ENCODE results near the gene HSPH1. TPM values are rescaled to one million over a fixed set of nuclear protein-coding genes. Genes with fewer than 3 reads are reported as not detected.
"Not testable (repeated sequence)": the region's sequence is repeated elsewhere in the genome, so short reads cannot be mapped to it uniquely, and the experiment has no call there.

HSPH1 gene
- total RNA-seq, 1 donor from 2014 or later = 112 TPM

- Mint-ChIP-seq H3K4me3 (no peak overlapping the region), H3K9me3 (peaks cover 4% of the 10 kb centered on the region), H3K4me1 (peaks cover 3% of the 10 kb centered on the region), H3K27me3 (peaks cover 3% of the 10 kb centered on the region), H3K27ac (no peak overlapping the region), H3K36me3 (ENCODE audit: low read depth) (no peaks in the 10 kb centered on the region)
- CTCF ChIA-PET = no interaction called here
- no peak for TF ChIP-seq CTCF (IDR thresholded peaks at IDR 0.05)
- intact Hi-C loops (cut with micrococcal nuclease) = no loop called here
- ATAC-seq (ENCODE audit: low read depth) (no peak), DNase-seq (no peak)
- POLR2A ChIA-PET = no interaction called here
These were observed 18.1 kb upstream of the HSPH1 start for GRCh38 chr13:31179754-31180153.

GRCh38 chr13:31179241-31179640 lies 17.5 kb upstream of the HSPH1 start:
- Mint-ChIP-seq H3K36me3 (ENCODE audit: low read depth) (no peaks in the 10 kb centered on the region), H3K27ac (no peak overlapping the region), H3K4me3 (no peak overlapping the region), H3K27me3 (peaks cover 3% of the 10 kb centered on the region), H3K9me3 (peaks cover 4% of the 10 kb centered on the region), H3K4me1 (peaks cover 3% of the 10 kb centered on the region)
- no peak for TF ChIP-seq CTCF (IDR thresholded peaks at IDR 0.05)
- DNase-seq (no peak), ATAC-seq (ENCODE audit: low read depth) (no peak)
- intact Hi-C loops (cut with micrococcal nuclease) = no loop called here
- POLR2A ChIA-PET = no interaction called here
- CTCF ChIA-PET = no interaction called here

- not testable (repeated sequence) for H3K27ac Mint-ChIP-seq
These were observed 16.2 kb upstream of the HSPH1 start for GRCh38 chr13:31177813-31178495.

GRCh38 chr13:31175847-31176532 lies 14.3 kb upstream of the HSPH1 start:
- ATAC-seq (ENCODE audit: low read depth) = no peak
- Mint-ChIP-seq H3K9me3 (peaks cover 4% of the 10 kb centered on the region), H3K27me3 (peaks cover 16% of the 10 kb centered on the region), H3K4me1 (peaks cover 3% of the 10 kb centered on the region), H3K4me3 (no peak overlapping the region), H3K36me3 (ENCODE audit: low read depth) (no peaks in the 10 kb centered on the region), H3K27ac (no peak overlapping the region)
- TF ChIP-seq CTCF (IDR thresholded peaks at IDR 0.05) = no peak
- DNase-seq = no peak
- CTCF ChIA-PET = no interaction called here
- intact Hi-C loops (cut with micrococcal nuclease) = no loop called here
- POLR2A ChIA-PET = no interaction called here

More at GRCh38 chr13:31177813-31178495, 16.2 kb upstream of the HSPH1 start:
- H3K9me3 Mint-ChIP-seq; CTCF ChIA-PET; H3K4me1 Mint-ChIP-seq; H3K4me3 Mint-ChIP-seq; H3K27me3 Mint-ChIP-seq; POLR2A ChIA-PET; ATAC-seq (ENCODE audit: low read depth); intact Hi-C loops (cut with micrococcal nuclease); DNase-seq; H3K36me3 Mint-ChIP-seq (ENCODE audit: low read depth): not testable (repeated sequence)

GRCh38 chr13:31174018-31174417 lies 12.3 kb upstream of the HSPH1 start:
- no peak for TF ChIP-seq CTCF (IDR thresholded peaks at IDR 0.05)

More at GRCh38 chr13:31174018-31174417, 12.3 kb upstream of the HSPH1 start:
- intact Hi-C loops (cut with micrococcal nuclease) = no loop called here
- DNase-seq = no peak
- Mint-ChIP-seq H3K27ac (no peak overlapping the region), H3K9me3 (peaks cover 4% of the 10 kb centered on the region), H3K4me3 (no peak overlapping the region), H3K4me1 (no peaks in the 10 kb centered on the region), H3K36me3 (ENCODE audit: low read depth) (no peaks in the 10 kb centered on the region), H3K27me3 (peaks cover 16% of the 10 kb centered on the region)
- no peak for ATAC-seq (ENCODE audit: low read depth)
- POLR2A ChIA-PET = no interaction called here
- CTCF ChIA-PET = no interaction called here
